SK-N-MC (cell line): ENCODE data around the gene LRIG3.

Experiments
- EZH2 ChIP-seq: fragments of 200-600 bp; sonication (generic); IDR thresholded peaks from one replicate; pipeline ENCODE4 v1.6.1; 2017; ENCODE audit warnings: antibody characterized with exemption
- FOXP2 ChIP-seq: optimal IDR thresholded peaks from 2 replicates; pipeline ENCODE3; 2011; ENCODE audit warnings: mild to moderate bottlenecking, moderate library complexity; ENCODE audit not compliant: insufficient read depth; ENCODE audit errors: extremely low read length, control extremely low read depth

DNA sequence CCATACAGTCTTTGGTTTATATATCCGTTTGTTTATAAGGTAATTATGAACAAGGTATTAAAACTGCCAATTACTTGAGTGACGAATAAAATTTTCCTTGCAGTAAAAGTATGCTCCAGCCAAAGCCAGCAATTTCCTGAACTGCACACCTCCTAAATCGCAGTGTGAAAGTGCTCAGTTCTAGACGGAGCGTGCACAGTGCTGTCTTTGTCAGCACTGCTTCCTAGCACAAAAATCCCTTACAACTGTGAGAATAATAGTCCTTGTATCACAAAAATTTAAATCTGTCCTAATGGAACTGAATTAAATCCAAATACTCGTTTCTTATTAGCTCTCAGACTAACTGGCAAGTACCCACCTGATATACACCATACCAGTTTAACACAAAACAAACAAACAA, 26.3 kb downstream of the LRIG3 start:
- TF ChIP-seq EZH2 (no peak), FOXP2 (no peak)
